Mucosa of gallbladder (tissue), 1 donor: Measurements from ENCODE around the gene CYBA. TPM values are rescaled to one million over a fixed set of nuclear protein-coding genes. Genes with fewer than 3 reads are reported as not detected.
"Not testable (repeated sequence)": the region's sequence is repeated elsewhere in the genome, so short reads cannot be mapped to it uniquely, and the experiment has no call there.

Source experiments
- DNase-seq: peaks from one replicate; pipeline ENCODE4 v3.0.0-alpha.2; 2020; ENCODE audit warnings: low spot score
- total RNA-seq: library from RNA; stranded (reverse); gene quantifications from one replicate; pipeline ENCODE4 v1.2.1, GENCODE V29; 2021
- donor health status: DM: no; HTN: no; CAD: no.

The CYBA gene
- total RNA-seq, 1 donor from 2014 or later: 271 TPM

- no peak for DNase-seq
Observed at GRCh38 chr16:88614818-88615580, 35.9 kb downstream of the CYBA start.

DNA sequence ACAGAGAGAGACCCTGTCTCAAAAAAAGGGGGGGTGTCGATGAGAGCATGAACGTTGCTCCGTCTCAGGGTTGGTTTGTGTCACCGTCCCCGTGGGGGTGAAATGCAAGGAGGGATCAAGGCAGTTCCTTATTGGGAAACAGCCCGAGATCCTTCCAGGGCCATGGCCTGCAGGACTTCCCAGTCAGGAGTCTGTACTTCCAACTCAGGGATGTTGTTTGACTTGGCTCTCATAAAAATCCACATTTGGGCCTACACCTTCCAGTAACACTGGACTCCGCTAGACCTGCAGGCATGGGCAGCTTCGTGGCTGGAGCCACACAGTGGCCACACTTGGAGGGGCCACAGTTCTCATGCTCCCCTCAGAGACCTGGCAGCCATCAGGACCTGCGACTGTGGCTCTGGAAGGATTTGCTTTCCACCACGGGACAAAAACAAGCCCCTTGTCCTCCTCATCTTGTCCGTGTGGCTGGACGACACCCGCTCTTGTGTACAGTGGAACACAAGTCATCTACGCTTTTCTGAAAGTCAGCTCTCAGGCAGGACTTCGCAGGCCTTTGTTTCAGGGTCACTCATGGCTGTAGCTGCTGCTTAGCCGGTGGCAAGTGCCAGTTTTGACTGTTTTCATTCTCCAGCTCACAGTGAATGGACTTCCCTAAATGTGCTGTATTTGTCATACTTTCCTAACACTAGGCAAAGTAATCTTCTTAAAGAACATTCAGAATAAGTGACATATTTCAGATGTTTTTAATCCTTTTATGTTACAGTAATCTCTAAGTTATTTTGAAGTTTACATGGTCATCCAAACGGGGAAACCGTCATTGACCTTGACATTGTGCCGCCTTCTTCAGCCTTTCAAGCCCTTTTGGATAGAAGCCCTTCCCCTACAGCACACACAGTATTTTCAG, 36.7 kb downstream of the CYBA start:
- no peak for DNase-seq

DNA sequence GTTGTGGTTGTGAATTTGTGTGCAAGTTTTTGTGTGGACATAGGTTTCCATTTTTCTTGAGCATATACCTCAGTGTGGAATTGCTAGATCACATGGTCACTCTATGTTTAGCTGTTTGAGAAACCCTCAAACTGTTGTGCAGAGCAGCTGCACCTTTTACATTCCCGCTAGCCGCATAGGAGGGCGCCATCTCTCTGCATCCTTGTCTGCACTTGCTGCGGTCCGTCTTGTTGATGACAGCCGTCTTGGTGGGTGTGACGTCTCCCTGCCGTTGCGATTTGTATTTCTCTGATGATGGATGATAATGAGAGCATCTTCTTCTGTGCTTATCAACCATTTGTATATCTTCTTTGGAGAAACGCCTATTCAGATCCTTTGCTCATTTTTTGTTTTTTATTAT, 37.6 kb downstream of the CYBA start:
- no peak for DNase-seq

DNA sequence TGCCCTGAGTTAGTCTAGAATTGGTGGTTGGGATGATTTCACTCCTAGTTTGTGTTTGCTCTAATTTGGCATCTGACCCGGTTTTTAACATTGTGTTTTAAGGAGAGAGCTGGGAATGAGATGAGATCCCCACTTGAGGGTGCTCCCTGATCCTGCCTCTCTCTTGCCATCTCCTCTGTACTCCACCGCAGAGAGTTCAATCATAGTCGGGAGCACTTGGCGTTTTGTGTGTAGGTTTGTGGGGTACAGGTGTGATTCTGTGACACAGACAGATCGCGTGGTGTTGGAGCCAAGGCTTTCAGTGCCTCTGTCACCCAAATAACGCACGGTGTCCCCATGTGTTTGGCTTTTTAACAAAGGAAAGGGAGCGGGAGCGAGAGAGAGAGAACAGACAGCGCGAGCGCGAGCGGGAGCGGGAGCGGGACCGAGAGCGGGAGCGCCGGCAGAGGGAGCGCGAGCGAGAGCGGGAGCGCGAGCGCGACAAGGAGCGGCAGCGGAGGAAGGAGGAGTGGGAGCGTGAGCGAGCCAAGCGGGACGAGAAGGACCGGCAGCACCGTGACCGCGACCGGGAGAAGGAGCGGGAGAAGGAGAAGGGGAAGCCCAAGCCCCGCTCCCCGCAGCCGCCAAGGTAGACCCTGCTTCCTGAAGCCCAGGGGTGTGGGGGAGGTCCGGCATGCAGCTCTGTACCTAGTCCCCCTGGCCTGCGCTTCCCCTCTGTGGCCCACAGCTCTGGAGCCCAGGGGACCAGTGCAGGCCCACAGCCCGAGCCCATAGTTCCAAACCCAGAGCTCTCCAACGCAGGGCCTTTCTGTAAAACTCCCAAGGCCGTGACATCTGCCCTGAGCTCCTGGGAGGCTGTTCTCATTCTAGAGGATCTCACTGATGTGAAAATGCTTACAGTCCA, 39.7 kb downstream of the CYBA start:
- no peak for DNase-seq

GRCh38 chr16:88610080-88610479, 40.8 kb downstream of the CYBA start:
- DNase-seq: no peak

GRCh38 chr16:88609426-88609825, 41.4 kb downstream of the CYBA start:
- not testable (repeated sequence) for DNase-seq

DNA sequence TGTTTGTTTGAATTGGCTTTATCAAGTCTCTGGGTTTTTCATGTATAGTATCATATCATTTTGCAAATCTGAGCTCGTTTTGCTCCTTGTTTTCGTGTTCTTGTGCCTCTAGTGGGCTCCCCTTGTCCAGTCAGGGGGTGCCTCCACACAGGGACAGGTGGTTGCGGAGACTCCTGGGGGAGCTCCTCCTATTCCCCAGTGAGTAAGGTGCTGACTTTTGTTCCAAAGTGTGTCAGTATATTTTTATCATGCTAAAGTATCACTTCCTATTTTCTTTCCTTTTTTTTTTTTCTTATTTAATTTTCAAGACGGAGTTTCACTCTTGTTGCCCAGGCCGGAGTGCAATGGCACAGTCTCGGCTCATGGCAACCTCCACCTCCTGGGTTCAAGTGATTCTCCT, 42.8 kb downstream of the CYBA start:
- DNase-seq: no peak

DNA sequence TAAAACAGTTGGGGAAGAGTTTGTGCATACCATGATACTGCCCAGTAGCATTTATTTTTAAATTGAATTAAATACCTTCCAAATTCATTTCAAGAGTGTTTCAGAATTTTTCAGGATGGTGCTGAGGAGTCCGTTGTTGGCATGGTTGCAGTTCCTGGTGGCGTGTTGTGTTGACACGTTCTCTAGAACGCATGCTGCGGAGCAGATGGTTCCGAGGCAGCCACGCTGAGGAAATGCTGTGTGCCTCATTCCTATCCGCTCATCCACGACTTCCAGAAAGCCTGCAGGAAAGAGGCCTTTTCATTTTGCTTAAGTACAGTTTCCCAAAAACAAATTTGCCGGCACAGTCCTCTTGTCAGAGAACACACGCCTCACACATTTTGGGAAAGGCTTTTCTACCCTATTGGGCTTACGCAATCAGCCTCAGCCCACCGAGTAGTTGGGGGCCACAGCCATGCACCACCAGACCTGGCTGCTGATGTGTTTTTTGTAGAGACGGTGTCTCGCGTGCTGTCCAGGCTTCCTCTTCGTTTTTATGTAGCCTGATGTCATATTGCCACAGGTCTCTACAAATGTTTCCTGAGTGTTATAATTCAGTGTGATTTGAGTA, 44.6 kb downstream of the CYBA start:
- DNase-seq: no peak

- no peak for DNase-seq
Observed at GRCh38 chr16:88605186-88606147, 45.4 kb downstream of the CYBA start.

GRCh38 chr16:88602091-88602490, 48.8 kb downstream of the CYBA start:
- DNase-seq: no peak

DNA sequence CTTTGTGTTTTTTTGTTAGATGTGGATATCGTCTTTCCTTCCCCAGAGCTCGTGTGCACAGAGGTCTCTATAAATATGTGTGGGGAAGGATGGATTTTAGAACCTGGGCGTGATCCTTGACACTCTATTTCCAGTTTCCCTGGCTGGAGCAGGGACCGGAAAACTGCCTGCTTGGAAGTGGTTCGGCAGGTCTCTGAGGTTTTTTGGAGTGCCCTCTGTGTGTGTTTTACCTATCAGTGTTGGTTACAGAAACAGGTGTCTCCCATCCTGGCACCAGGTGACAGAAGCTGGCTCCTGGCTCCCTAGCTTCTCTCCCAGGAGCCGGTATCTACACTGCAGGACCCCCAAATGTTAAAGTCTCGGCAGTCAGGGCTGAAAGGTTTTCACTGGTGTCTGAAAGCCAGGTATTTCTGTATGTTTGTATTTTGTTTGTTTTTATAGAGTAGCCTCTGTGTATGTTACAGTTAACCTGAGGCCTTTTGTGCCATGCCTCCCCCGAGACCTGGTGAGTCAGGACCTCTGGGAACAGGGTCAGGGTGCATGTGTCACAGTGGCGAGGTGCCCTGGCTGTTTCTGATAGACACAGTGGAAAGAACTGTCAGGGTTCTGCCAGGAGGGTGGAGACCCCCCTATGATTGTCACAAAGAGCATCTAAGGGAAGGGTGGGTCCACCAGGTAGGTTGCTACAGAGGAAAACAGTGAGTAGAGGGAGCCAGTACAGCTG, 49.4 kb downstream of the CYBA start:
- no peak for DNase-seq

GRCh38 chr16:88600539-88600896, 50.3 kb downstream of the CYBA start:
- no peak for DNase-seq

GRCh38 chr16:88599825-88600538, 50.9 kb downstream of the CYBA start:
- no peak for DNase-seq

- DNase-seq: peak; percentile 72
Observed at GRCh38 chr16:88599092-88599733, 51.6 kb downstream of the CYBA start.

DNA sequence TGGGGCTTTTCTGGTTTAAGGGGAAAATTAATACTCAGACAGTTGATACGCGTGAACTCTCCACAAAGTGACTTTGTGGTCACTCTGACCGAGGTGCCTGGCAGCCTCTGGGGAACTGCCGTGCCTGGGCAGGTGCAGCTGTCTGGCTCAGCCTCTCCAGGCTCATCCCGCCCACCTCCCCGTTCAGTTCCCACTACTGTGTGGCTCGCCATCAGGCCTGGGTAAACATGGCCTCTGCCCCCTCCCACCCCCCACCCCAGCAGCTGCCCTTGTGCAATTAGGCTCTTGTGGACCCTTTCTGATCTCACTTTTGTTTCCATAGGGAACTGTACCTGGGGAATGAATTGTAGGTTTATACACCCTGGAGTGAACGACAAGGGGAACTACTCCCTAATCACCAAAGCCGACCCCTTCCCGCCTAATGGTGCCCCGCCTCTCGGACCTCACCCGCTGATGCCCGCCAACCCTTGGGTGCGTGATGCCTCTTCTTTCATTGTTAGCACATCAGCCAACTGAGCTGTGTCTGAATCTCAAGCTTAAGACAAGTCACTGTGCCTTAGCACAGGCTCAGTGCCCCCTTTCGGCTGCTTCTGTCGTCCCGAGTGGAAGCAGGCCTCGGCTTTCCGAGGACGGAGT, 52.9 kb downstream of the CYBA start:
- DNase-seq: no peak

DNA sequence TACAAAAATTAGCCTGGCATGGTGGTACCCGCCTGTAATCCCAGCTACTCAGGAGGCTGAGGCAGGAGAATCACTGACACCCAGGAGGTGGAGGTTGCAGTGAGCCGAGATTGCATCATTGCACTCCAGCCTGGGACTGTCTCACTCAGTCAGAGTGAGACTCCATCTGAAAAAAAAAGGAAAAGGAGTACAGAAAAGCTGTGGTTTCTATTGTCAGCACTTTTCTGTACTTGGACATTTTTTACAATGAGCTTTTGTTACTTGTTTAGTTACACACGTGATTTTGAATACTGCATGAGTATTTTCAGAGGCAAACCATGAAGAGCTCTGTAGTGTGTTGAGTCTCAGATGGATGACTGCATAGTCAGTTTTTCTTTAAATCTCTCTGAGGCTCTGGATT, 54.4 kb downstream of the CYBA start:
- DNase-seq: no peak

DNA sequence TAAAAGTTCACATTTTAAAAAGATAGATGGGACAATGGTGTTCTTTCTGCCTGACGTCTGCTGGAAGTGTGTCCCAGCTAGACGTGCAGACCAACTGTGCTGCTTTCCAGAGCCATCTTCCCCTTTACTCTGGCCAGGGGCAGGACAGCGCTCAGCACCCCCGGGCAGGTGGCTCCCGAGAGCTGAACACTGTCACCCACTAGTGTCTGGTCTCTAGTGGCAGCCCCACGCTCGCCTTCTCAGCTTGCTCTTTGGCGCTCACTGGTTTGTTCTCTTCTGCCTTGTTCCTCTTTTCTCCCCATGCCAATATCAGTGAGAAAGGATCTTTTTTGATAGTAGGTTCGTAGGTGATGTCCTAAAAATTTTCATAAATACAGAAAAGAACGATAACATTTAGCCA, 54.9 kb downstream of the CYBA start:
- no peak for DNase-seq

DNA sequence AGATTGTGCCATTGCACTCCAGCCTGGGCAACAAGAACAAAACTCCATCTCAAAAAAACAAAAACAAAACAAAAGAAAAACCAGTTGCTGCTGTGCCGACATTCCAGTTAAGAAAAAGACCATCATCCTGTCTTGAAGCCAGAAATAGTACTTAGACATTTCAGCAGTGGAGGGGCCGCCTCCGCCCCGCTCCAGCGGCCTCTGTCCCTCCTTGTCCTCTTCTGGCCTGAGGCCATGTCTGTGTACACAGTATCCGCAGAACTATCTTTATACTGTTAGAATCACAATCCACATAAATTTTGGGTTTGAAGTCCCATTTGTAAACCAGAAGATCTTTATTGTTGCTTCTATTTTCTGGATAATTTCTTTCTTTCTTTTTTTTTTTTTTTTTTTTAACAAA, 55.8 kb downstream of the CYBA start:
- DNase-seq: no peak
